ENCODE results near the gene GIMAP7.
"Not testable (repeated sequence)": the region's sequence is repeated elsewhere in the genome, so short reads cannot be mapped to it uniquely, and the experiment has no call there.

GIMAP7 gene

DNA sequence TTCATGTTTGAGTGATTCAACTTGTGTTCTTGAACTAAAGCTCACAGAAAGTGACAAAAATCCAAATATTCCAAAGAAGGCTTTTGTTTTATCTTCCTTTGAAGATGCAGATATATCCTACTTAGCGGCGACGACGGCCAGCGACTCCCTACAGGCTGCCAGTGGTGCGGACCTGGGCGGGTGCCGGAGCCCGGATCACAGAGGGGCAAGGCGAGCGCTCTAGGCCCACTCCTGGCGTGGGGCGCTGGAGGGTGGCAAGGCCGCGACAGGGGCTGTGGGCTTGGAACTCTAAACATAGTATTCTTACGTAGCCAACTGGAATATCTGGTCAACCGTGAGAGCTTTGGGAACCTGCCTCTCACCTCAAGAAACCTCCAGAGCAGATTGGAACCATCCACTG, 914 bp upstream of the GIMAP7 start:
- DNase-seq (ENCODE audit: low spot score): no peak

GRCh38 chr7:150515248-150516147, 826 bp downstream of the GIMAP7 start:
- peak; percentile 61 for DNase-seq (ENCODE audit: low spot score)

- peak; percentile 45 for DNase-seq (ENCODE audit: low spot score)
These were observed 2.5 kb downstream of the GIMAP7 start for GRCh38 chr7:150516956-150517745.

DNA sequence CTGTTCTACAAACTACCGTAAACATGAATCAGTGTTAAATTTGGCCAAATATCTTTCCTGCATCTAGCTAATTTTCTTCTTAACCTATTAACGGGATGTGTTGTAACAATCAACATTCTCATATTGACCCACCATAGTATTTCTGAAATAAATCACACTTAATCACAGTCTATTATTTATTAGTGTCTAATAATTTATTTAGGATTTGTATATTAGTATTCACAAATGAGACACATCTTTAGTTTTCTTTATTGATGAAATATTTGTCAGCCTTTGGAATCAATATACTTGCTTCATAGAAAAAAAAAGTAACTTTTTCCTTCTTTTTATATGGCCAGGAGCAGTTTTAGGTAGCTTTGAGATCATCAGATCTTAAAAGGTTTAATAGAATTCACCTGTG, 4.6 kb downstream of the GIMAP7 start:
- DNase-seq (ENCODE audit: low spot score): no peak

GRCh38 chr7:150520145-150520544, 5.5 kb downstream of the GIMAP7 start:
- DNase-seq (ENCODE audit: low spot score): peak; percentile 53

DNA sequence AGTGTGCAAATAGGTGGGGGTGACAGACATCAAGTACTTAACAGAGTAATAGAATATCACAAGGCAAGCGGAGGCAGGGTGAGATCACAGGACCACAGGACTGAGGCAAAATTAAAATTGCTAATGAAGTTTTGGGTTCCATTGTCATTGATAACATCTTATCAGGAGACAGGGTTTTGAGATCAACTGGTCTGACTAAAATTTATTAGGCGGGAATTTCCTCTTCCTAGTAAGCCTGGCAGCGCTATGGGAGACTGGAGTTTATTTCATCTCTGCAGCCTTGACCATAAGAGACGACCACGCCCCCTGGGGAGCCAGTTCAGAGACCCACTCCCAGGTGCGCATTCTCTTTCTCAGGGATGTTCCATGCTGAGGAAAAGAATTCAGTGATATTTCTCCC, 8.3 kb downstream of the GIMAP7 start:
- DNase-seq (ENCODE audit: low spot score): not testable (repeated sequence)

- DNase-seq (ENCODE audit: low spot score): no peak
These were observed 9.3 kb downstream of the GIMAP7 start for GRCh38 chr7:150524018-150524417.

GRCh38 chr7:150531704-150532103, 17.0 kb downstream of the GIMAP7 start:
- no peak for DNase-seq (ENCODE audit: low spot score)

DNA sequence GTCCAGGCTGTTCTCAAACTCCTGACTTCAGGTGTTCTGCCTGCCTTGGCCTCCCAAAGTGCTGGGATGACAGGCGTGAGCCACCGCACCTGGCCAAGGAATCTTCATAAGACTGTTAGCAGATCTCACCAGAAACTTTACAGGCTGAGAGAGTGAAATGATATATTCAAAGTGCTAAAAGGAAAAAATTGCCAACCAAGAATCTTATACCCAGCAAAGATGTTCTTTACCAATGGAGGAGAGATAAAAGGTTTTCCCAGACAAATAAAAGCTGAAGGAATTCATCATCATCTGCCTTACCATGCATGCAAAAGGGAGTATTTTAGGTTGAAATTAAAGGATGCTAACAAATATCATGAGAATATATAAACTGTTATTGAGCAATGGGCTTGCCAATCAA, 23.6 kb downstream of the GIMAP7 start:
- DNase-seq (ENCODE audit: low spot score): no peak

DNA sequence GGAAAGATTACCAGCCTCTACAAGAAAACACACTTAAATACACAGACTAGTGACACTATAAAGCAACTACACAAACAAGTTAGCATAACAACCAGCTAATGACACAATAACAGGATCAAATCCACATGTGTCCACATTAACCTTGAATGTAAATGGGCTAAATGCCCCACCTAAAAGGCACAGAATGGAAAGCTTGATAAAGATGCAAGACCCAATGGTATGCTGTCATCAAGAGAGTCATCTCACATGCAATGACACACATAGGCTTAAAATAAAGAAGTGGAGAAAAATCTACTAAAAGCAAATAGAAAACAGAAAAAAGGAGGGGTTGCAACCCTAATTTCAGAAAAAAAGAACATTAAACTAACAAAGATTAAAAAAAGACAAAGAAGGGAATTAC, 38.5 kb downstream of the GIMAP7 start:
- DNase-seq (ENCODE audit: low spot score): no peak

- peak; percentile 82 for DNase-seq (ENCODE audit: low spot score)
These were observed 42.0 kb downstream of the GIMAP7 start for GRCh38 chr7:150556521-150557138.

GRCh38 chr7:150560486-150560885, 45.8 kb downstream of the GIMAP7 start:
- no peak for DNase-seq (ENCODE audit: low spot score)

DNA sequence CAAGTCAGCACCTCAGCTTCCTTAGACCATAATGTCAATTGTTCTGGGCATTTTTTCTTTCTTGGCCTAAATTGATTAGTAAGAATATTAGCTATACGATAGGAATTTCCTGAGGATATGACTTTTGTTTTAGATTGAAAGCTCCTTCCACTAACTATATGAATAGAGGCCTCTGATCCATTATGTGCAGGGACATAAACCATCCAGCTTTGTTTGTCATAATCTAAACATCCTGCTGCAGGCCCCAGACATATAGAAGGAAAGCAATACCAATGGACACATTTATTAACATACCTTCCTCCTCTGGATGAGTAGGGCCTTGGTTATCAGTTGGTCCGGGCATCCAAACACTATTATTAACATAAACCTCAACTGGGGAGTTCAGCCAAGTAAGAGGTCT, 48.2 kb downstream of the GIMAP7 start:
- DNase-seq (ENCODE audit: low spot score): no peak

DNA sequence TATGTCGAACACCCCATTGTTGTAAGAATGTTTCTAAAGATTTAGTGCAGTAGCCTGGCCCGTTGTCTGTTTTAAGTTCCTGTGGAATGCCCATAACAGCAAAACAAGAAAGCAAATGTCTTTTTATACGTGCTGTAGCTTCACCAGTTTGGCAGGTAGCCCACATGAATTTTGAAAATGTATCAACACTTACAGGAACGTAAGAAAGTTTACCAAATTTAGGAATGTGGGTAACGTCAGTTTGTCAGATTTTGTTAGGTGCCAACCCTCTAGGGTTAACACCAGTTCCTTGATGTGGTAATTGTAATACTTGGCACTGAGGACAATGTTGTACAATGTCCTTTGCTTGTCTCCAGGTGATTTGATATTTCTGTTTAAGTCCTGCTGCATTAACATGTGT, 49.3 kb downstream of the GIMAP7 start:
- DNase-seq (ENCODE audit: low spot score): peak; percentile 64

DNA sequence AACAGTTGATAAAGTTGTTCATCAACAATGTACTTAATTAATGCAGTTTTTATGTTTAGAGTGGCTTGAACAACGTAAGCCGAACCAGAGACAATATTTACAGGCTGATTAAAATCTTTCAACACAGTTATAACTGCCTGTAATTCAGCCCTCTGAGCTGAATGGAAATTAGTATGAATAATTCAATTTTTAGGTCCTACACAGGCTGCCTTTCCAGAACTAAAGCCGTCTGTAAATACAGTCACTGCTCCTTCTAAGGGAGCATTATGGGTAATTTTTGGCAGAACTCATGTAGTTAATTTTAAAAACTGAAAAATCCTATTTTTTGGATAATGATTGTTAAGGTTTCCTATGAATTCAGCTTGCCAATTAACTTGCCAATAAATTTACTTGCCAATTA, 49.9 kb downstream of the GIMAP7 start:
- no peak for DNase-seq (ENCODE audit: low spot score)

DNA sequence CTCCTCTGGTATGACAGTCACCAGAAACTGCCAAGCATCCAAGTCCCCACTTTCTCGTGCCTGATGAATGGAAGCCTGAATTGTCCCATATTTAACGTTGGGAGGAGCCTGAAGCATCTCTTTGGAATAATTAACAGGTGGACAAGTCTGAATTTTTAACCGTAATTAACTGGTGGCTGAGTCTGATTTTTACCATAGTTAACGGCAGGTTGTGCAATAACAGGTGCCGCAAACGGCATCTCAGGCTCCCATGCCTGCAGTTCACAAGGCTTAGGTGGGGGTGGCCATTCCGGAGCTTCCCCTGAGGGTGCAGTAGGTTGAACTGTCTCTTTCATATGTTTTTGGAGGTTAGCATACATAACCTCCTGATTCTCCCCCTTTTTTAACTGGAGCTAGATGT, 50.6 kb downstream of the GIMAP7 start:
- DNase-seq (ENCODE audit: low spot score): no peak

DNA sequence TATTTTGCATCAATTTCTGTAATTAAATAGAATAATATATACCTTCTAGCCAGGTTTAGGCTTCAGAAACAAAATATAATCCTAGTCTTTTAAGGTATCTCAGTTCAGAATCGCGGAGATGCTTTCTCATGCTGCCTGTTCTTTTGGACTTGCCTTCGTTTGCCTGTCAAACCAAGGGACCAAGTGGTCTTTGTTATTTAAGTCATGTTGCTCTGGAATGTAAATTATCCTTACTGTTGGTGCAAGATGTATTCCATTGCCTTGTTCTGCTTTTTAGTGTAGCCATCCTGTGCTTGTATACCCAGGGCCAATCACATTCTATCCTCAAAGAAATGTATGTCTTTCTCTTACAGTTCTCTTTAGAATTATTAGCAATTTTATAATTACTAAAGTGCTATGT, 51.5 kb downstream of the GIMAP7 start:
- no peak for DNase-seq (ENCODE audit: low spot score)

- DNase-seq (ENCODE audit: low spot score): no peak
These were observed 51.9 kb downstream of the GIMAP7 start for GRCh38 chr7:150566572-150566971.

DNA sequence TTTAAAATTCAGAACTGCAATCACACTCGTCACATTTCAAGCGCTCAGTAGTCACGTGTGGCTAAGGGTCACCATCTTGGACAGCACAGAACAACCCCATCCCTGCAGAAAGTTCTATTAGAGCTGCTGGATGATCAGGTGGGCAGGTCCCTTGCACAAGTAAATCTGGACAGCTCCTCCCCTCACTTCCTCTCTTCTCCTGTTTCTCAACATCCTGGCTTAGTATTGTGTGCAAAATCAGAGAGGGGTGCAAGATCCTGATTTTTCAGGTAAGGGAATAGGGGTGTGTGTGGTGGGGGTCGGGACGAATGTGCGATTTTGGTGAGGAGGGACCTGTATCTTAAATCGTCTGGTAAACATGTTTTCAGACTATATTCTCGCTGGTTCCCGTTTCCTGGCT, 52.5 kb downstream of the GIMAP7 start, which contains the start of gene GIMAP4:
Gene GIMAP4, plus strand, starts transcription at position 222 of the 400 bp plus-strand sequence. CDS start 2,512 bp downstream, outside the sequence.
- peak; percentile 76 for DNase-seq (ENCODE audit: low spot score)

DNA sequence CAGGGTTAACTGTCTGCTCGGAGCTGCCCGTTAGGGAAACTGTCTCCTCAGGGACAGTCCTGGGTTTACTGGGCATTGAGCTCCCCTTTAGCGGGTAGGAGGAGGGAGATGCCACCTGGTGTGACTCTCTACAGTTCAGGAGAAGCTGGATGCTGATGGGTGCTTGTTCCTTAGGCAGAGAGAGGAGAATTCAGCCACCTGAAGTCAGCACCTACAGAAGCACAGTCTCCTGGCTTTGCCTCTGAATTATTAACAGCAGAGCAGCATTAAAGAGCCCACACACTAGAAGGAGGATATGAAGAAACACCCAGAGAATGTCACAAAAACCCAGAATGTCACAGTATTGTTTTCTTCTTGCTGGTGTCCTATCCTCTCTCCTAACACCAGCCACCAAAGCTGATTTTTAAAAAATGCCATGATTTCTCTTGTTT, 53.2 kb downstream of the GIMAP7 start:
- peak; percentile 46 for DNase-seq (ENCODE audit: low spot score)

DNA sequence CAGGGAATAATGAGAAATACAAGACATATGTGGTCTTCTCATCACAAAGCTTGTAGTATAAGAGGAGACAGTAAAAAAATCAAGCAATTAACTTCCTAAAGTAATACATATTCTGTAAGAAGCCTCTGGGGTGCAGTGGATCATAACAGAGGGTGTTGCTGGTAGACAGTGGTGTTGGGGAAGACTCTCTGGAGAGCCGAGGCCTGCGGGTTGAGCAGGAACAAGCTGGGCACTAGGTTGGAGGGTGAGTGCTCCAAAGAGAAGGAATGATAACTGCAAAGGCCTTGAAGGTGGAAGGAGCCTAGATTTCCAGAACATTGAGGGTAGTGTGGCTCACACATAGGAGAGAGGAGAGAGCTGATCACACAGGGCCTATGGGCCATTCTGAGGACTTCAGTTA, 54.0 kb downstream of the GIMAP7 start:
- peak; percentile 67 for DNase-seq (ENCODE audit: low spot score)

GRCh38 chr7:150569245-150569955, 54.7 kb downstream of the GIMAP7 start:
- DNase-seq (ENCODE audit: low spot score): no peak
